CD14-positive monocyte (primary cell): ENCODE data around the gene LUC7L2. TPM values are rescaled to one million over a fixed set of nuclear protein-coding genes. Genes with fewer than 3 reads are reported as not detected.
A peak's percentile ranks its signal among the peaks of the same experiment; 100 is the strongest.

ENCODE experiments used
- DNase-seq, 3 donors: peaks; one replicate each; pipeline ENCODE4 v3.0.0-alpha.2; 2011 to 2022
- H2AFZ ChIP-seq: 2 replicates; pipeline ENCODE4 v1.6.0; 2012; ENCODE audit warnings: mild to moderate bottlenecking, low read depth, low read length, inconsistent platforms; ENCODE audit not compliant: insufficient read depth, poor library complexity, severe bottlenecking
- H3K27ac ChIP-seq, 2 donors: 1 replicate in 1 of 2; 2 replicates in 1 of 2; pipeline ENCODE4 v1.5.1; 2012 to 2013; ENCODE audit warnings: low read length in 2 of 2, control low read depth in 1 of 2, inconsistent platforms in 1 of 2, low read depth in 1 of 2, mild to moderate bottlenecking in 1 of 2
- H3K27me3 ChIP-seq, 2 donors: one replicate each; pipeline versions ENCODE4 v1.6.0 to v1.6.1; 2011 to 2013; ENCODE audit warnings: low read length in 2 of 2; ENCODE audit not compliant: control insufficient read depth in 2 of 2, insufficient read depth in 2 of 2
- H3K36me3 ChIP-seq, 2 donors: replicated peaks in 1 of 2; 1 replicate in 1 of 2; 2 replicates in 1 of 2; pipeline versions ENCODE4 v1.5.1 to v1.6.1; 2012 to 2013; ENCODE audit warnings: low read length in 2 of 2, control low read depth in 1 of 2, inconsistent platforms in 1 of 2, mild to moderate bottlenecking in 1 of 2; ENCODE audit not compliant: insufficient read depth in 2 of 2, control insufficient read depth in 1 of 2
- H3K4me1 ChIP-seq, 2 donors: 1 replicate in 1 of 2; 2 replicates in 1 of 2; pipeline versions ENCODE4 v1.5.1 to v1.6.1; 2012 to 2013; ENCODE audit warnings: low read length in 2 of 2, control low read depth in 1 of 2, inconsistent platforms in 1 of 2, mild to moderate bottlenecking in 1 of 2, moderate library complexity in 1 of 2; ENCODE audit not compliant: insufficient read depth in 2 of 2, control insufficient read depth in 1 of 2
- H3K4me2 ChIP-seq: replicated peaks from 2 replicates; pipeline ENCODE3; 2012; ENCODE audit warnings: low read length, moderate library complexity, mild to moderate bottlenecking; ENCODE audit not compliant: poor library complexity, severe bottlenecking; ENCODE audit errors: extremely low read depth
- H3K4me3 ChIP-seq, 3 experiments: fragments of 200-600 bp in 1 of 3; sonication (generic) in 1 of 3; replicated peaks in 1 of 3; 1 replicate in 2 of 3; 2 replicates in 1 of 3; pipeline ENCODE4 v1.5.1; 2011 to 2013; ENCODE audit warnings: low read length in 3 of 3, mild to moderate bottlenecking in 3 of 3, control low read depth in 2 of 3, low read depth in 2 of 3, inconsistent platforms in 1 of 3, moderate library complexity in 1 of 3
- H3K79me2 ChIP-seq: 2 replicates; pipeline ENCODE4 v1.6.0; 2012; ENCODE audit warnings: mild to moderate bottlenecking, control low read depth, inconsistent platforms, low read length, moderate library complexity; ENCODE audit not compliant: insufficient read depth
- H3K9ac ChIP-seq: 2 replicates; pipeline ENCODE4 v1.6.0; 2017; ENCODE audit warnings: low read length, mild to moderate bottlenecking; ENCODE audit not compliant: insufficient read depth, poor library complexity, severe bottlenecking
- H3K9me3 ChIP-seq, 2 donors: replicated peaks in 1 of 2; 1 replicate in 1 of 2; 2 replicates in 1 of 2; pipeline versions ENCODE4 v1.5.1 to v1.6.1; 2012 to 2013; ENCODE audit warnings: low read length in 2 of 2, control low read depth in 1 of 2; ENCODE audit not compliant: control insufficient read depth in 1 of 2, insufficient read depth in 1 of 2
- H4K20me1 ChIP-seq: 2 replicates; pipeline ENCODE4 v1.6.0; 2012; ENCODE audit warnings: mild to moderate bottlenecking, low read length, control low read depth, moderate library complexity; ENCODE audit not compliant: insufficient read depth
- H3K27ac Mint-ChIP-seq, 7 donors: one replicate each; pipeline ENCODE4 v1.8.0; 2020; ENCODE audit warnings: mild to moderate bottlenecking in 7 of 7, mixed read lengths in 7 of 7, moderate library complexity in 6 of 7, inconsistent platforms in 2 of 7
- H3K27me3 Mint-ChIP-seq, 3 donors: one replicate each; pipeline ENCODE4 v1.8.0; 2021 to 2022; ENCODE audit warnings: low read depth in 3 of 3, mild to moderate bottlenecking in 3 of 3, mixed read lengths in 3 of 3, moderate library complexity in 3 of 3, inconsistent platforms in 1 of 3
- H3K36me3 Mint-ChIP-seq, 2 donors: one replicate each; pipeline ENCODE4 v1.8.0; 2020; ENCODE audit warnings: mixed read lengths in 2 of 2, inconsistent platforms in 1 of 2, mild to moderate bottlenecking in 1 of 2
- H3K4me1 Mint-ChIP-seq: one replicate; pipeline ENCODE4 v1.8.0; 2020; ENCODE audit warnings: mild to moderate bottlenecking, mixed read lengths
- H3K4me3 Mint-ChIP-seq, 2 donors: one replicate each; pipeline ENCODE4 v1.8.0; 2020; ENCODE audit warnings: mild to moderate bottlenecking in 2 of 2, mixed read lengths in 2 of 2, moderate library complexity in 1 of 2
- H3K9me3 Mint-ChIP-seq, 7 donors: one replicate each; pipeline ENCODE4 v1.8.0; 2020 to 2022; ENCODE audit warnings: mixed read lengths in 7 of 7, mild to moderate bottlenecking in 6 of 7, moderate library complexity in 6 of 7, inconsistent platforms in 2 of 7
- CTCF ChIP-seq: fragments of 200-600 bp; IDR thresholded peaks from one replicate; pipeline ENCODE4 v1.8.0; 2022; ENCODE audit warnings: antibody characterized with exemption, mild to moderate bottlenecking
- WGBS: methylation state at CpG from one replicate; pipeline ENCODE4 v1.1.5; 2013; ENCODE audit warnings: missing lambda C conversion rate; ENCODE audit not compliant: insufficient coverage; 5-methylcytosine and 5-hydroxymethylcytosine counted together
- intact Hi-C, 2 donors: fragments of 100-400 bp; cut with micrococcal nuclease; formaldehyde crosslinking; loops; one replicate each; pipeline versions ENCODE4 v1.15.0 to v1.15.1; 2023
- polyA plus RNA-seq, 3 donors: library from polyadenylated mRNA; depleted of rRNA in 1 of 3; unstranded in 2 of 3; stranded (reverse) in 1 of 3; fragments of 300-500 nt in 2 of 3; fragments of >200 nt in 1 of 3; fragmentation: Illumina TruSeq in 2 of 3; gene quantifications; 1 replicate in 2 of 3; 2 replicates in 1 of 3; pipeline ENCODE4 v1.2.3, GENCODE V29; 2012 to 2021

Gene LUC7L2
- polyA plus RNA-seq, 3 donors = 24.7 to 54.5 (median 26.8) TPM

- peaks cover 60% of the 10 kb centered on the region for H4K20me1 ChIP-seq
- no peak overlapping the region for H3K9ac ChIP-seq
- H3K9me3 Mint-ChIP-seq = no peaks in the 10 kb centered on the region
- no peaks in the 10 kb centered on the region for H3K27me3 ChIP-seq
- H3K27ac Mint-ChIP-seq = no peak overlapping the region
- H3K36me3 ChIP-seq = peaks cover 12 to 39% of the 10 kb centered on the region in 2 donors
- H3K27ac ChIP-seq = no peak overlapping the region
- H3K4me3 Mint-ChIP-seq = no peak overlapping the region
- H3K9me3 ChIP-seq = no peaks in the 10 kb centered on the region
- H3K4me3 ChIP-seq = no peak overlapping the region
- H3K79me2 ChIP-seq = peaks cover 85% of the 10 kb centered on the region
- TF ChIP-seq CTCF = no peak
- peaks cover 14 to 18% of the 10 kb centered on the region in 2 donors for H3K36me3 Mint-ChIP-seq
- WGBS = no CpG with 5 or more reads among the region's 3 CpGs
- peaks cover 26% of the 10 kb centered on the region for H3K4me1 Mint-ChIP-seq
- no peak overlapping the region for H2AFZ ChIP-seq
- DNase-seq = no peak
- peaks cover 15 to 40% of the 10 kb centered on the region in 2 donors for H3K4me1 ChIP-seq
- intact Hi-C loops = loop anchor here in 1 of 2 donors (10.0 kb wide), 1 partner anchor 1112 kb away; the partner anchor contains the start of gene MKRN1
- no peak overlapping the region for H3K4me2 ChIP-seq
- H3K27me3 Mint-ChIP-seq = no peaks in the 10 kb centered on the region
These were observed 2.6 kb downstream of the LUC7L2 start for GRCh38 chr7:139362302-139362701.

GRCh38 chr7:139362981-139363380 is 3.3 kb downstream of the LUC7L2 start:
- no peak overlapping the region for H2AFZ ChIP-seq
- H4K20me1 ChIP-seq = peaks cover 67% of the 10 kb centered on the region
- Mint-ChIP-seq H3K36me3 (peaks cover 19 to 24% of the 10 kb centered on the region in 2 donors), H3K4me3 (peak overlapping the region in 1 of 2 donors; percentile 10), H3K4me1 (peaks cover 26% of the 10 kb centered on the region), H3K27me3 (no peaks in the 10 kb centered on the region), H3K27ac (peak overlapping the region in 3 of 7 donors; percentile 15 to 80 (median 45)), H3K9me3 (no peaks in the 10 kb centered on the region)
- H3K27me3 ChIP-seq = no peaks in the 10 kb centered on the region
- intact Hi-C loops = loop anchor here in 1 of 2 donors (10.0 kb wide), 1 partner anchor 1112 kb away; the partner anchor contains the start of gene MKRN1
- no peak overlapping the region for H3K4me2 ChIP-seq
- peaks cover 14 to 35% of the 10 kb centered on the region in 2 donors for H3K4me1 ChIP-seq
- H3K36me3 ChIP-seq = peaks cover 12 to 45% of the 10 kb centered on the region in 2 donors
- no peaks in the 10 kb centered on the region for H3K9me3 ChIP-seq
- WGBS = 91% methylated on average over 1 of the region's 6 CpGs
- no peak overlapping the region for H3K4me3 ChIP-seq
- no peak overlapping the region for H3K9ac ChIP-seq
- H3K79me2 ChIP-seq = peaks cover 85% of the 10 kb centered on the region
- DNase-seq = no peak
- no peak for TF ChIP-seq CTCF
- no peak overlapping the region for H3K27ac ChIP-seq
